ENCODE measurements around the gene EGLN1. TPM values are rescaled to one million over a fixed set of nuclear protein-coding genes. Genes with fewer than 3 reads are reported as not detected.

Gene EGLN1
- total and polyA plus RNA-seq, 2 of the 8 experiments (the other 6 are each of a cell fraction or from before 2014, with no cell fraction given) = 4.0 to 6.4 TPM

DNA sequence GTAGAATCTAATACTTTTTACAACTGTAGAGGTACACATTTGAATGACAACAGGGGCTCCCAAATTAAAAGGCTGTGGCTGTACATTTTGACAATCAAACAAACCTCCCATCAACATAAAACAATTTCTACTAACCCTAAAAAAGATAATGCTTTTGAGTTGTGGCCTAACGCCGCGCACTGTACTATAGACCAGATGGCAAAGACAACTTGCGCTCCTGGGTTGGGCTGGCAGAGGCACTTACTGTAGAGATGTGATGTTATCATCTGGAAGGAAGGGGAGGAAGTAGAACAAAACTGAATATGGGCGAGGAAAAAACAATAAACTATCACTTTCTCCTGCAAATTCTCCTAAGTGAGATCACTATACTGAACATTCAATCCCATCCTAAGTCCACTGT lies 57.9 kb downstream of the EGLN1 start:
- no peaks in the 10 kb centered on the region for H3K9me3 ChIP-seq (ENCODE audit: insufficient read depth in 2 of 2, low read depth in 1 of 2, low read length in 1 of 2)
- no peaks in the 10 kb centered on the region for H3K23me2 ChIP-seq (ENCODE audit: low read depth, low read length)
- H3K56ac ChIP-seq (replicated peaks; ENCODE audit: insufficient read length, low read depth, low read length) = no peak overlapping the region
- no peaks in the 10 kb centered on the region for H3K27me3 ChIP-seq (replicated peaks in 1 of 4; ENCODE audit: control insufficient read depth in 3 of 4, extremely low read depth in 1 of 4, insufficient read depth in 3 of 4, low read length in 3 of 4)
- WGBS, 2 experiments (ENCODE audit: extremely low coverage in 1 of 2, insufficient coverage in 1 of 2, insufficient read length in 1 of 2, insufficient replicate concordance in 2 of 2, low coverage in 1 of 2, low lambda C conversion rate in 2 of 2, missing lambda C conversion rate in 1 of 2) = 93% methylated on average over 5 of the region's 5 CpGs; no CpG with 5 or more reads in 1 of the 2 experiments
- POLR2A ChIA-PET (ENCODE audit: partially characterized antibody) = no interaction called here
- no peak overlapping the region for H2BK20ac ChIP-seq (ENCODE audit: low read length)
- no peak overlapping the region for H3K14ac ChIP-seq (ENCODE audit: insufficient read length)
- no peak overlapping the region for H2AFZ ChIP-seq (ENCODE audit: low read length)
- no peaks in the 10 kb centered on the region for H3K36me3 ChIP-seq (ENCODE audit: control insufficient read depth in 2 of 4, insufficient read depth in 4 of 4, low read length in 3 of 4)
- no peaks in the 10 kb centered on the region for H3K79me2 ChIP-seq (ENCODE audit: control insufficient read depth in 1 of 2, insufficient read depth in 2 of 2, low read length in 2 of 2)
- H4K91ac ChIP-seq (replicated peaks; ENCODE audit: insufficient read length, low read length) = no peak overlapping the region
- no peak overlapping the region for H3K18ac ChIP-seq (ENCODE audit: extremely low read depth, low read length)
- H4K20me1 ChIP-seq (replicated peaks in 1 of 2; ENCODE audit: control insufficient read depth in 1 of 2, insufficient read depth in 2 of 2, low read length in 2 of 2) = no peaks in the 10 kb centered on the region
- H3K4me1 ChIP-seq (replicated peaks in 1 of 4; ENCODE audit: control insufficient read depth in 3 of 4, insufficient read depth in 4 of 4, low read length in 3 of 4) = no peaks in the 10 kb centered on the region
- no peak overlapping the region for H4K5ac ChIP-seq (ENCODE audit: insufficient read length, low read depth, low read length)
- no peaks in the 10 kb centered on the region for H3K79me1 ChIP-seq (ENCODE audit: low read depth, low read length)
- DNase-seq (ENCODE audit: low read depth in 1 of 2, low spot score in 2 of 2) (no peak), FAIRE-seq (no peak)
- H3K23ac ChIP-seq (ENCODE audit: insufficient read length) = no peak overlapping the region
- no peak overlapping the region for H3K27ac ChIP-seq (ENCODE audit: low read depth, low read length)
- no peak overlapping the region for H3K9ac ChIP-seq (replicated peaks in 1 of 4; ENCODE audit: extremely low read depth in 1 of 4, low read depth in 3 of 4, low read length in 3 of 4)
- no peak overlapping the region for H3K4me2 ChIP-seq (ENCODE audit: insufficient read depth in 1 of 2, low read depth in 2 of 2, low read length in 2 of 2)
- no peak overlapping the region for H2BK12ac ChIP-seq (ENCODE audit: low read depth, low read length)
- no peak overlapping the region for H2BK5ac ChIP-seq (ENCODE audit: low read depth, low read length)
- H2AK5ac ChIP-seq (ENCODE audit: low read depth, low read length) = no peak overlapping the region
- H2BK120ac ChIP-seq (replicated peaks; ENCODE audit: low read depth, low read length) = no peak overlapping the region
- H2BK15ac ChIP-seq (ENCODE audit: low read length) = no peak overlapping the region
- no peak overlapping the region for H3K4me3 ChIP-seq (ENCODE audit: extremely low read depth in 1 of 4, insufficient read depth in 2 of 4, low read depth in 3 of 4, low read length in 4 of 4)
- CTCF ChIA-PET (ENCODE audit: partially characterized antibody) = interaction anchor here (0.6 to 2.9 kb wide), 3 partner anchors 29 to 172 kb away, joined by 3 to 7 read pairs (median 5); no protein-coding TSS in a partner anchor
- H4K8ac ChIP-seq (ENCODE audit: extremely low read depth, insufficient read depth, low read length) = no peak overlapping the region
- H3K4ac ChIP-seq (replicated peaks; ENCODE audit: insufficient read length, low read depth, low read length) = no peak overlapping the region
- TF ChIP-seq, protein P1, sequence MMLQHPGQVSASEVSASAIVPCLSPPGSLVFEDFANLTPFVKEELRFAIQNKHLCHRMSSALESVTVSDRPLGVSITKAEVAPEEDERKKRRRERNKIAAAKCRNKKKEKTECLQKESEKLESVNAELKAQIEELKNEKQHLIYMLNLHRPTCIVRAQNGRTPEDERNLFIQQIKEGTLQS (IDR thresholded peaks at IDR 0.05; ENCODE audit: insufficient read depth, low read depth, low read length) = no peak
- no peak for TF ChIP-seq POLR2A (IDR thresholded peaks at IDR 0.05; ENCODE audit: control extremely low read depth in 1 of 2, low read depth in 2 of 2, low read length in 2 of 2)
- TF ChIP-seq SUZ12 (IDR thresholded peaks at IDR 0.05; ENCODE audit: low read length) = no peak
- no peak for TF ChIP-seq JUND (IDR thresholded peaks at IDR 0.05; ENCODE audit: low read length)
- TF ChIP-seq RNF2 (IDR thresholded peaks at IDR 0.05; ENCODE audit: borderline replicate concordance, low read depth, low read length, missing control alignments, poor library complexity, severe bottlenecking) = no peak
- no peak for TF ChIP-seq EGR1 (IDR thresholded peaks at IDR 0.05; ENCODE audit: borderline replicate concordance, low read depth, low read length)
- TF ChIP-seq CBX5 (IDR thresholded peaks at IDR 0.05; ENCODE audit: low read depth, low read length) = no peak
- TF ChIP-seq SIRT6 (IDR thresholded peaks at IDR 0.05; ENCODE audit: low read length) = no peak
- no peak for TF ChIP-seq RBBP5 (IDR thresholded peaks at IDR 0.05; ENCODE audit: borderline replicate concordance, low read depth, low read length)
- TF ChIP-seq CEBPB (IDR thresholded peaks at IDR 0.05; ENCODE audit: low read depth, low read length) = no peak
- TF ChIP-seq TEAD4 (IDR thresholded peaks at IDR 0.05; ENCODE audit: low read depth, low read length) = no peak
- no peak for TF ChIP-seq KDM5A (IDR thresholded peaks at IDR 0.05; ENCODE audit: low read length)
- no peak for TF ChIP-seq TCF12 (IDR thresholded peaks at IDR 0.05; ENCODE audit: low read depth, low read length)
- TF ChIP-seq ZNF274 (IDR thresholded peaks at IDR 0.05; ENCODE audit: borderline replicate concordance, extremely low read depth, low read length) = no peak
- TF ChIP-seq, protein P2, sequence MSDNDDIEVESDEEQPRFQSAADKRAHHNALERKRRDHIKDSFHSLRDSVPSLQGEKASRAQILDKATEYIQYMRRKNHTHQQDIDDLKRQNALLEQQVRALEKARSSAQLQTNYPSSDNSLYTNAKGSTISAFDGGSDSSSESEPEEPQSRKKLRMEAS (IDR thresholded peaks at IDR 0.05) = no peak
- TF ChIP-seq CREB1 (IDR thresholded peaks at IDR 0.05) = no peak

Measured in H1 (cell line).